ENCODE results near the gene CDK1. TPM values are rescaled to one million over a fixed set of nuclear protein-coding genes. Genes with fewer than 3 reads are reported as not detected.

The CDK1 gene
- polyA plus RNA-seq, 6 donors from 2014 or later, result 0.20 to 1.6 (median 0.32) TPM; not detected in 2

DNA sequence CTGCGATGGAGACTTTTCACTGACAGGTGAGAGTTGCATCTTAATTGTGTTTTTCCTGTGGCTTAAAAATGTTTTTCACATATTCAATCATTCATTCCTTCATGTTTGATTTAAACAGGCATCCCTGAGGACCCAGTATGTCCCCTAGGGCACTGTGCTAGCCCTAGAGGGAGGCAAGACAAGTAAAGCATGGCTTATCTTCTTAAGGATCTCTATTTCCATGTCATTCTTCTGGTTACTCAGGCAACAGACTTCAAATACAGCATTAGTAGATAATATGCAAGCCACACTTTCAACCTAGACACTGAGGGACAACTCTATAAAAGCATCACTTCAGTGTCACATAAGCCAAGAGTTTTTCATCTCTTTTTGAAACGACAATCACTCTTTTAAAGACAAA, 29.2 kb downstream of the CDK1 start:
- no peak for ATAC-seq (ENCODE audit: low read depth in 2 of 2)
- no peak overlapping the region for H3K27ac Mint-ChIP-seq
- no peaks in the 10 kb centered on the region for H3K36me3 Mint-ChIP-seq
- H3K27me3 Mint-ChIP-seq, result no peaks in the 10 kb centered on the region
- H3K9me3 Mint-ChIP-seq, result no peaks in the 10 kb centered on the region
- H3K4me3 Mint-ChIP-seq, result no peak overlapping the region
- no peak for DNase-seq
- no peaks in the 10 kb centered on the region for H3K4me1 Mint-ChIP-seq

DNA sequence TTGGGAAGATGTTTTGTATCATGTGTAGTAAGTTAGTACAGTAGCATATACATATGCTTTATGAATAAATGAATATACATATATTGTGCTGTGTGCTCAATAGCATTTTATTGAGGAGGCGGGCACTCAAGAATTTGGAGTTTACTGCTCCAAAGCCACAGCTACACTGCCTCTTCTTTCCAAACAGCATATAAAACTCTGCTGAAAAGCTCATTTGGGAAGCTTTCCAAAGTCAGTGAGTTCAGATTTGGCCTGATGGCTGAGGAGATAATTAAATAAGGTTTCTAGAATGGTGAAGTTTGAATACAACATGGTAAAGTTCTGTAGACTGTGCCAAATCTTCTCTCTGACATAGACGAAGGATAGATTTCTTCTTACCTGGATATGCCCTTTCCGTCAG, 29.8 kb downstream of the CDK1 start:
- no peak for DNase-seq
- no peak overlapping the region for H3K27ac Mint-ChIP-seq
- no peaks in the 10 kb centered on the region for H3K27me3 Mint-ChIP-seq
- no peaks in the 10 kb centered on the region for H3K36me3 Mint-ChIP-seq
- H3K4me1 Mint-ChIP-seq, result no peaks in the 10 kb centered on the region
- no peaks in the 10 kb centered on the region for H3K9me3 Mint-ChIP-seq
- no peak for ATAC-seq (ENCODE audit: low read depth in 2 of 2)
- H3K4me3 Mint-ChIP-seq, result no peak overlapping the region

DNA sequence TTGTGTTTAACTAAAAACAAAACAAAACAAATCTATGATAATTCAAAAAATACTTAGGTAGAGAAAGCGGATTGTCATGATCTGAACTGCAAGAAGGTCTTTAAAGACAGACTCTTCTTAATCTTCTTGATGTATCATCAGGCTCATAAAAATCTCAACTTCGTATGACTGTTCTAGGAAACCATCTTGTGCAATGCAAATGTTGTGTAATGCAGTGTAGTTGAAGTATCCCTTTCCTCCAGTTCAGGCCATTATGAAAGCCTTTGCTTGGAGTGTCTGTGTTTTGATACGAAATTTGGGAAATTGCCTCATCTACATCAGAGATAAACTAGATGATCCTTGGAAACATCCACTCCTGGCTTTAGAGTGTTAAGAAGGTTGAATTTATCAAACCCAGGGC, 30.9 kb downstream of the CDK1 start:
- H3K4me1 Mint-ChIP-seq, result no peaks in the 10 kb centered on the region
- no peaks in the 10 kb centered on the region for H3K9me3 Mint-ChIP-seq
- H3K4me3 Mint-ChIP-seq, result no peak overlapping the region
- no peak for DNase-seq
- H3K36me3 Mint-ChIP-seq, result no peaks in the 10 kb centered on the region
- no peak for ATAC-seq (ENCODE audit: low read depth in 2 of 2)
- peak overlapping the region in 1 of 6 donors; percentile 19 for H3K27ac Mint-ChIP-seq
- no peaks in the 10 kb centered on the region for H3K27me3 Mint-ChIP-seq

DNA sequence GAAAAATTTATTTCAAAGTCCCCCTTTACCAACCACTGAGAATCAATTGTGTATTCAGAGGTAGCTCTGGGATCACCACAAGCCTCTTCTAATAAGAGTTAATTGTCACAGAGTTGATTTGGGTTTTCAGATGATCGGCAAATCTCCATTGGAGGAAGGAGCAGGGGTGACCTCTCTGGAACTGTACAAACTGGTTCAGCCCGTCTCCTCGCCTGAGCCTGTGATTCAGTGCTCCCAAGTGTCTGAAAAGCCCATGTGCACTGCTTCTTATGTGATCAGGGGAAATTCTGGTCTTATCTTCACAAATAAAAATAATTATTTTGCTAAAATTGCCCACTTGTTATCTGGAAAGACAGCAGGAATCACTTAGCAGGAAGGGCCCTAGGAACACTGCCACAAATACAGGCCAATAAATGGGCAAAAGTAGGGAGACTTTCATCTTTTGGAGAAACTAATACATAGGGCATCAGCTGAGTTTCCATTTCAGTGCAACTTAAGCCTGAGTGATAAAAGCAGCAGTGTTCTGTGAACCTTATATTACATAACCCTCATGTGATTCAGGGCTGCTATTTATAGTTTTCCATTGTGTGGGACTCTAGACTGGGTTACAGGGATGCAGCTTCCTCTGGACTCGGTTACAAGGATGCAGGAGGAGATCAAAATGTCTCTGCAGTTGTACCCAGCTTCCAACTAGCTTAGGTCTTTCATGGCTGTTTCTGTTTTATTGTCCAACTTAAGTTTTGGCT, 32.3 kb downstream of the CDK1 start:
- ATAC-seq (ENCODE audit: low read depth in 2 of 2), result no peak
- Mint-ChIP-seq H3K36me3 (no peaks in the 10 kb centered on the region), H3K4me3 (no peak overlapping the region), H3K27me3 (no peaks in the 10 kb centered on the region), H3K27ac (no peak overlapping the region), H3K9me3 (no peaks in the 10 kb centered on the region), H3K4me1 (no peaks in the 10 kb centered on the region)
- DNase-seq, result no peak

DNA sequence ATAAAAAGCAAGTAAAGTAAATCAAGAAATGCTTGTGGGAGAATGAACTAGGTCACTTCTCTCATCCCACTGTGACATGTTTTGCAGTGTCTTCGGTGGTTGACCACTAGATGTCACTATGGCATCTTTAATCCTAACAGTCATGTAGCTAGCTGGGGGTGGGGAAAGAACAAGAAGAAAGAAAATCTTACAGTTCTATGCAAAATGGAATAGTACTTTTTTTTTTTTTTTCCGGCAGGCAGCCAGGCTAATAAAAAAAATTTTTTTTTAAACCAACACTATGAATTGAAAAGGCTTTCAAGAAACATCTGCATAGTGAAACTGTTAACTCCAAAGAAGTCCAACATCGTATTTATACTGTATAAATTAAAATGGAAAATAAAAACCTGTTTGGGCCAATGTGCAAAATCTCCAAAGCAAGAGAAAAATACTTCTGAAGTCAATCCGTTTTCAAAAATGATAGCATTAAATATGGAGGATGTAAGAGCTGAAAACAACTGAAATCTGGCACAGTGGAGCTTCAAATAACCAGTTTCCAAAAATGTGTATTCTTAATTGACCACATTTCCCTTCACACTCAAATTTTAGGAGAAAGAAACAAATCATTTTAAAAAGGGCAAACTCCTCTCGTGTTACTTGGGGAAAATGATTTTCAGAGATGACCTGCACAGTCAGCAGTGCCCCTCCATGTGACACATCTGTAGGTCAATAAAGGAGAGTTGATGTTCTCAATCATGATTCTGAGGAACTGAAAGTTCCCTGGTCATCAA, 38.5 kb downstream of the CDK1 start:
- Mint-ChIP-seq H3K9me3 (no peaks in the 10 kb centered on the region), H3K27ac (no peak overlapping the region), H3K4me1 (peaks cover 0 to 8% (median 3%) of the 10 kb centered on the region in 3 donors), H3K4me3 (no peak overlapping the region), H3K36me3 (no peaks in the 10 kb centered on the region), H3K27me3 (no peaks in the 10 kb centered on the region)
- ATAC-seq (ENCODE audit: low read depth in 2 of 2) (peak; percentile 75 to 91), DNase-seq (peak; percentile 48)

DNA sequence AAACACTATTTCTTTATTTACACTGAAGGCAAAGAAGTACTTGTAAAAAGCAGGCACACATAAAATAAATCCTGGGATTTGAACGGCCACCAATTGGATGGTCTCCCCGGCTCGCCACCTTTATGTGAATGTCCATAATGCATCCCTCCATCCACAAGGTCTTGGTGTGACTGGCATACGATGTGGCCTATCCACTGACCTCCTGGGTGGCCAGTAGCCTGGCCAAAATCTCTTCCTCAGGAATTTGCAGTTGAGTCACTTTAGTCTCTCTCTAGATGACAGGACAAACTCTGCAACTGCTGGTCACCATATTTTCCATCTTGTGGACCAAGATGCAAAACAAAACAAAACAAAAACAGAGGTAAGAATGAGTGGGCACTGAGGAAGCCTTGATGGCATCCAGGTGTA, 39.1 kb downstream of the CDK1 start:
- H3K4me3 Mint-ChIP-seq, result no peak overlapping the region
- peak overlapping the region in 1 of 6 donors; percentile 46 for H3K27ac Mint-ChIP-seq
- H3K4me1 Mint-ChIP-seq, result peaks cover 0 to 8% (median 3%) of the 10 kb centered on the region in 3 donors
- no peaks in the 10 kb centered on the region for H3K27me3 Mint-ChIP-seq
- H3K36me3 Mint-ChIP-seq, result no peaks in the 10 kb centered on the region
- no peaks in the 10 kb centered on the region for H3K9me3 Mint-ChIP-seq
- no peak for ATAC-seq (ENCODE audit: low read depth in 2 of 2)
- no peak for DNase-seq

DNA sequence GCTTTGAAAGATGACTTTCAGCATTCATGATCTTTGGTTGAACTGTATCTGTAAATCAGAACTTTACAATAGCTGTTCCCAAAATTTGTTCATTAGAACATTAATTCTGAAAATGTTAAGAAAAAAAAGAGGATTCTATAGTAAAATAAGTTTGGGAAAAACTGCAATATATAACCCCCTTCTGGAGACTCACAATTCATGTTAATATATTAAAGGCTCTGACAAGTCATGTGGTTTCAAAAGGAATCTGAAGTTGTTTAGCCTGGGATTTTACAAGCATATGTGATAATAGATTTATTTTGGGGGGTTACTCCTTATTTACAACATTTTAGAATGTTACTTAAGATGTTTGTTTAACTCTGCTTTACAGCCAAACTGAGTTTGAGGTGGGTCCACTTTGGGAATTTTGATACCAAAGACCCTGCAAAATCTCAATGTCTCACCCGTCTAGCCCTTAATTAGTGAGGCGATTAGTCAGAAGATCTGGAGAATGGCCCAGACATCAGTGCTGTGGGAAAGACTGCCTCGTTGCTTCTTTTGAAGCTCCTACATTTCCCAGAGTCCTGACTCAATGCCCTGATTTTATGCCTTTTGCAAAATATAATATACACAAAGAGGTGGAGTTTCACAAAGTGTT, 40.0 kb downstream of the CDK1 start:
- ATAC-seq (ENCODE audit: low read depth in 2 of 2) (no peak), DNase-seq (no peak)
- Mint-ChIP-seq H3K9me3 (no peaks in the 10 kb centered on the region), H3K27ac (no peak overlapping the region), H3K27me3 (no peaks in the 10 kb centered on the region), H3K4me3 (no peak overlapping the region), H3K36me3 (no peaks in the 10 kb centered on the region), H3K4me1 (peaks cover 0 to 8% (median 3%) of the 10 kb centered on the region in 3 donors)

DNA sequence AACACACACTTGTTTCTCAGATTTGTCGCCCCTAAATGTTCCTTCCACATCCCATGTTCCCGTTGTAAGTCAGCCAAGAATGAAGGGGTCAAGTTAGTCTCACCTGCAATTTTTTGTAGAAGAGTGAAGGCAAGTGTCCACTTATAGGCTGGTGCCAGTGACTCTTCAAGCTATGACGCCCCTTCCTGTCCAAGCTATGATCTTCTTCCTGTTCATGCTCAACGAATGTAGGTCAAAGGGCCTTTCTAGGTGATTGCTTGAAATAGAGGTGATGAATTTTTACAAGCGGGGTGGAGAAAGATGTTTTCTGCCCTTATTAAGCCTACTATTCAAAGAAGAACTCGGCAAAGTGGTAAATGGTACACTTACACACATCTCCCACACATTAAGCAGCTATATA, 41.0 kb downstream of the CDK1 start:
- no peaks in the 10 kb centered on the region for H3K27me3 Mint-ChIP-seq
- no peaks in the 10 kb centered on the region for H3K9me3 Mint-ChIP-seq

DNA sequence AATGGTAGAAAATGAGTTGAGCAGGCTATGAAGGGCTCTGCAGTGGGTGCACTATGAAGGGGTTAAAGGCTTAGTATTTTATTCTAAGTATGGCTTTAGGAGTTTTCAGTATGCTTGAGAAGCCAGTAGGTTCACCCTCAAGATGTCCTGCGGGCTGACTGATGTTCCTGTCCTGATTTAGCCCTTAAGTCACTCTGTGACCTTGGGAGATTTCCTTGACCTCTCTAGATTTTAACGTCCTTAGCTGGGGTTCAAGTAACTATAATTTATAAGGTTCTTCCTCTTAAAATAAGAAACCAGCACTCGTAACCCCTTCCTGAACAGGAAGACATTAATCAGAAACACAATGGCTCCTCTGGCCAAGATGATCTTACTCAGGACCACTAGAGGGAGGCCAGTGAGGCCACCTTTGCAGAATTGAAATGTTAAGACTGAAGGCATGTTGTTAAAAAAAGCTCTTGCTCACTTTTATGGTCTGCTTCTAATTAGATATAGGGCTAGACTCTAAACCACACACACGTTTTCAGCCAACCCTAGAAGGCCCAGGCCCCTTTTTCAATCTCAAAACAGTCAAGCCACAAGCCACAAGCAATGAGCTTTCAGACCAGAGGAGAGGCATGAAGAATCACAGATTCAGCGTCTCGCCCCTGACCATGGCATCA, 41.9 kb downstream of the CDK1 start:
- no peaks in the 10 kb centered on the region for H3K9me3 Mint-ChIP-seq
- DNase-seq, result no peak
- H3K4me1 Mint-ChIP-seq, result peaks cover 0 to 8% (median 3%) of the 10 kb centered on the region in 3 donors
- no peaks in the 10 kb centered on the region for H3K27me3 Mint-ChIP-seq
- H3K27ac Mint-ChIP-seq, result peak overlapping the region in 2 of 6 donors; percentile 63 to 80
- ATAC-seq (ENCODE audit: low read depth in 2 of 2), result no peak
- H3K36me3 Mint-ChIP-seq, result no peaks in the 10 kb centered on the region
- no peak overlapping the region for H3K4me3 Mint-ChIP-seq

More for the DNA sequence above, 41.0 kb downstream of the CDK1 start:
- no peak for ATAC-seq (ENCODE audit: low read depth in 2 of 2)
- Mint-ChIP-seq H3K27ac (peak overlapping the region in 1 of 6 donors; percentile 67), H3K4me3 (no peak overlapping the region), H3K36me3 (no peaks in the 10 kb centered on the region), H3K4me1 (peaks cover 0 to 8% (median 3%) of the 10 kb centered on the region in 3 donors)
- DNase-seq, result no peak

DNA sequence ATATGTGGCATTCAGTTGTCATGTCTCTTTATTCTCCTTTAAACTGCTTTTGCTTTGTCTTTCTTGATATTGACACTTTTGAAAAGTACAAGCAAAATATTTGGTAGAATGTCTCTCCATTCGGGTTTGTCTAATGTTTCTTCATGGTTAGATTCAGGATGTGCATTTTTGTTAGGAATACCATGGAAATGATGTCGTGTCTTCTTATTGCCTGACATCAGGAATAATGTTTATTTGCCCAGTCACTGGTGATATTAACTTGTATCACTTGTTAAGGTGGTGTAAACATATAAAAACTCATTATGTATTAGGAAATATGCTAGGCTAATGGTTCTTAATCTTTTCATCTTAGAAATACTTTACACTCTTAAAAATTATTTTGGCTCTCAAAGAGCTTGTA, 43.4 kb downstream of the CDK1 start:
- Mint-ChIP-seq H3K4me3 (no peak overlapping the region), H3K27ac (no peak overlapping the region), H3K4me1 (peaks cover 0 to 7% (median 3%) of the 10 kb centered on the region in 3 donors), H3K9me3 (no peaks in the 10 kb centered on the region), H3K36me3 (no peaks in the 10 kb centered on the region), H3K27me3 (peaks cover 0 to 11% (median 9%) of the 10 kb centered on the region in 3 donors)
- ATAC-seq (ENCODE audit: low read depth in 2 of 2) (no peak), DNase-seq (no peak)

DNA sequence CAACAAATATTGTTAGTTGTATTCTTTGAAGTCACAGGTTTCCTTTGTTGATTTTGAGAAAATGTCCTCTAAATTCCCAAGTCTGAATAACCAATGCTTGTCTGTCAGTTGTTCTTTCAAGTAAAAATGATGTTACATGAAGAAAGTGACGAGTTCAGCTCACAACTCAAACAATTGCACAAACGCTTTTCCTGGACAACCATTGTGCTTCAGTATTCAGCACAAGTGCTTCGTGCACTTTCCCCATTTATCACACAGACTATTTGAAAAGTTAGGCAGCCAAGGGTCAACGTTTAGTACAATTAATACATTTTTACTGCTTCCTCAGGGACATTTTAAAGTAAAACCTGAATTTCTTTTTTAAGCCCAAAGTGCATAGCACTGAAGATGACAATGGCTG, 44.5 kb downstream of the CDK1 start:
- DNase-seq, result no peak
- H3K9me3 Mint-ChIP-seq, result no peaks in the 10 kb centered on the region
- H3K36me3 Mint-ChIP-seq, result no peaks in the 10 kb centered on the region
- H3K27me3 Mint-ChIP-seq, result peaks cover 0 to 12% (median 11%) of the 10 kb centered on the region in 3 donors
- H3K4me3 Mint-ChIP-seq, result no peak overlapping the region
- H3K4me1 Mint-ChIP-seq, result no peaks in the 10 kb centered on the region
- ATAC-seq (ENCODE audit: low read depth in 2 of 2), result no peak
- no peak overlapping the region for H3K27ac Mint-ChIP-seq

DNA sequence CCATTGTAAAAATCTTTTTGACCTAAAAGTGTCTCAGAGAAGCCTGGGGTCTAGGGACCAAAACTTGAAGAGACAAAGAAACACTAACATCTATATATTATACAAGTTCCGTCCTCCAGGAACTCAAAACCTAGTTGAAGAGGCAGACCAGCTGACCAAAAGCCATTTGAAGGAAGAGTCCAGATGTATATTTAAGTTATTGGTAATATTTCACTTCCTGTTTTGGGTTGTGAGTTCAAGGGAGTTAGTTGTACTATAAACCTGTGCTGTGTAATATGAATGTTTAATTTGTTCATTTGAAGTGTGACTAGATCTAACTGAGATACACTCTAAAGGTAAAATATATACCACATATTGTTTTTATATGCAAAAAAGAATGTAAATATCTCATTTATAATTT, 45.0 kb downstream of the CDK1 start:
- no peaks in the 10 kb centered on the region for H3K36me3 Mint-ChIP-seq
- H3K27ac Mint-ChIP-seq, result no peak overlapping the region
- no peaks in the 10 kb centered on the region for H3K4me1 Mint-ChIP-seq
- H3K27me3 Mint-ChIP-seq, result peaks cover 0 to 12% (median 11%) of the 10 kb centered on the region in 3 donors
- ATAC-seq (ENCODE audit: low read depth in 2 of 2) (no peak), DNase-seq (no peak)
- H3K9me3 Mint-ChIP-seq, result no peaks in the 10 kb centered on the region
- H3K4me3 Mint-ChIP-seq, result no peak overlapping the region

DNA sequence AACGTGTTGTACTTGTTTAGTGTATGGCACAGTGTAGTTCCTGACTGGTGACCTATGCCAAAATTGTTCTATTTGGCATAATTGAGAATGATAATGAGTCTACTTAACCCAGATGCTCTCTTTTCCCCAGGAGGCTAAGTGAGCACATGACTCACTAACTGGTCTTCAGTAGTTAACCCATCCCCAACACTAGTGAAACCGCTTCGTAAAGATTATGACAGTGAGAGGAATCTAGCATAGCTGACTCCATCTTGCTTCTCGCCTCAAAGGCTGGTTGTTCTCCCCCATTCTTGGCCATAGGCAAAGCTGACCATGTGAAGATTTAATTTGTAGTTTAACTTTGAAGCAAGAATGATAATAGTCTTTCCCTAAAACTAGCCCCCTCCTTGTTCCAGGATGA, 47.2 kb downstream of the CDK1 start:
- no peak overlapping the region for H3K4me3 Mint-ChIP-seq
- H3K4me1 Mint-ChIP-seq, result no peaks in the 10 kb centered on the region
- H3K27me3 Mint-ChIP-seq, result peaks cover 0 to 12% (median 11%) of the 10 kb centered on the region in 3 donors
- H3K9me3 Mint-ChIP-seq, result no peaks in the 10 kb centered on the region
- no peak for ATAC-seq (ENCODE audit: low read depth in 2 of 2)
- H3K27ac Mint-ChIP-seq, result no peak overlapping the region
- DNase-seq, result no peak
- H3K36me3 Mint-ChIP-seq, result no peaks in the 10 kb centered on the region
